Upper lobe of left lung (tissue), 4 donors: ENCODE measurements around the gene SLBP.

Source experiments
- EP300 ChIP-seq, 4 donors: sonication (generic); formaldehyde crosslinking; IDR thresholded peaks; one replicate each; pipeline ENCODE4 v1.5.1; 2017; ENCODE audit warnings: antibody characterized with exemption in 4 of 4, control low read depth in 2 of 4
- TF ChIP-seq, protein P1 (sequence below), 6 experiments: fragments of 450-650 bp in 4 of 6; fragments of 200-600 bp in 2 of 6; sonication (generic) in 2 of 6; IDR thresholded peaks; one replicate each; pipeline ENCODE4 v1.5.1; 2016 to 2019; ENCODE audit warnings: antibody characterized with exemption in 6 of 6

DNA sequence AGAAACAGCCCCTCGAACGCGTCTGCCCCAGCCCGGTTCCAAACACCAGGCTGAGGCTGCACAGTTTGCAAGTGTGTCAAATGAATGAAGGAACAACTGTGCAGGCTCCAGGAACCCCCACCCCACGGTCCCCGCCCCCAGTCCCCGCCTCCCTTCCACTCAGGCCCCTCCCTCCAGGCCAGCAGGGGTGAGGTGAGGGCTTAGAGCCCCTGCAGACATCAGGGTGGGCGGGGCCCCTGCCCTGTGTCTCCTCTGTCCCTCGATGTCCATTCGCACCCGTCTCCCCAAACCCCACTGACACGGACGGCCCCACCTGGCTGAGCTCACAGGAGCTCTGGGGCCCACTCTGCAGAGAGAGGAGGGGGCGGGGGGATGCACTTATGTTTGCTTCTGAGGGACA lies 37.7 kb upstream of the SLBP start:
- no peak for TF ChIP-seq EP300 (IDR thresholded peaks at IDR 0.05)
- TF ChIP-seq, protein P1, sequence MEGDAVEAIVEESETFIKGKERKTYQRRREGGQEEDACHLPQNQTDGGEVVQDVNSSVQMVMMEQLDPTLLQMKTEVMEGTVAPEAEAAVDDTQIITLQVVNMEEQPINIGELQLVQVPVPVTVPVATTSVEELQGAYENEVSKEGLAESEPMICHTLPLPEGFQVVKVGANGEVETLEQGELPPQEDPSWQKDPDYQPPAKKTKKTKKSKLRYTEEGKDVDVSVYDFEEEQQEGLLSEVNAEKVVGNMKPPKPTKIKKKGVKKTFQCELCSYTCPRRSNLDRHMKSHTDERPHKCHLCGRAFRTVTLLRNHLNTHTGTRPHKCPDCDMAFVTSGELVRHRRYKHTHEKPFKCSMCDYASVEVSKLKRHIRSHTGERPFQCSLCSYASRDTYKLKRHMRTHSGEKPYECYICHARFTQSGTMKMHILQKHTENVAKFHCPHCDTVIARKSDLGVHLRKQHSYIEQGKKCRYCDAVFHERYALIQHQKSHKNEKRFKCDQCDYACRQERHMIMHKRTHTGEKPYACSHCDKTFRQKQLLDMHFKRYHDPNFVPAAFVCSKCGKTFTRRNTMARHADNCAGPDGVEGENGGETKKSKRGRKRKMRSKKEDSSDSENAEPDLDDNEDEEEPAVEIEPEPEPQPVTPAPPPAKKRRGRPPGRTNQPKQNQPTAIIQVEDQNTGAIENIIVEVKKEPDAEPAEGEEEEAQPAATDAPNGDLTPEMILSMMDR (IDR thresholded peaks at IDR 0.05): no peak
